HL-60/S4 (cell line): ENCODE results near the gene TNFRSF18.
"Not testable (repeated sequence)": the region's sequence is repeated elsewhere in the genome, so short reads cannot be mapped to it uniquely, and the experiment has no call there.

ENCODE experiments used
- in situ Hi-C: fragments of 300-500 bp; cut with MboI; formaldehyde crosslinking; loops from 2 replicates; pipeline ENCODE4 v1.14.3; 2022; ENCODE audit warnings: low sequenced_read_pairs

TNFRSF18 gene

DNA sequence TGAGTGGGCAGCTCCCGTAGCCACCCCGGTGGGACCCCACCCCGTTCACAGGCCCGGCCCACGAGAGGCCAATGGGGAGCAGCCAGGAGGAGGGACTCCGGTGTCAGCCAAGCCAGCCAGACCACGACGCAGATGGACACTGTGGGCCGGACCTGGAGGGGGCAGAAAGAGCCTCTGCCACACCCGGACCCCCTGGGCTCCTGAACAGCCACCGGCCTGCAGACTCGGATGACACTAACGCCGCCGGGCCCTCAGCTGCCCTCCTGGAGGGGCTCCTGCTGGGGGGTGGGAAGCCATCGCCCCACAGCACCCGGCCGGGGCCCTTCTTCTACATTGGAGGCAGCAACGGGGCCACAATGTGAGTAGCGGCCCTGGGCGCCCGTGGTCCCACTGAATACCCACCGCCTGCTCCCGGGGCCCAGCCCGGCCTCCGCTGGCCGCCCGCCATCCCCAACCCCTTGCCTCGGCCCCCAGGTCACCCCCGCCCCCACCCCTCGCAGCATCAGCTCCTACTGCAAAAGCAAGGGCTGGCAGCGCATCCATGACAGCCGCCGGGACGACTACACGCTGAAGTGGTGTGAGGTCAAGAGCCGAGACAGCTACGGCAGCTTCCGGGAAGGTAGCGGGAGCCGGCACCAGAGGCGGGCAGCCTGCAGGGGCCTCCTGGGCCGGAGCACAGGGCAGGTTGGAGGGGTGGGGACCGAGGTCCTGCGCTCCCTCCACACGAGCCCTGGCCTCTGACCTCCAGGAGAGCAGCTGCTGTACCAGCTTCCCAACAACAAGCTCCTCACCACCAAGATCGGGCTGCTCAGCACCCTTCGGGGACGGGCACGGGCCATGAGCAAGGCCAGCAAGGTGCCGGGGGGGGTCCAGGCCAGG lies 26.2 kb downstream of the TNFRSF18 start:
- in situ Hi-C loops, result no loop called here

DNA sequence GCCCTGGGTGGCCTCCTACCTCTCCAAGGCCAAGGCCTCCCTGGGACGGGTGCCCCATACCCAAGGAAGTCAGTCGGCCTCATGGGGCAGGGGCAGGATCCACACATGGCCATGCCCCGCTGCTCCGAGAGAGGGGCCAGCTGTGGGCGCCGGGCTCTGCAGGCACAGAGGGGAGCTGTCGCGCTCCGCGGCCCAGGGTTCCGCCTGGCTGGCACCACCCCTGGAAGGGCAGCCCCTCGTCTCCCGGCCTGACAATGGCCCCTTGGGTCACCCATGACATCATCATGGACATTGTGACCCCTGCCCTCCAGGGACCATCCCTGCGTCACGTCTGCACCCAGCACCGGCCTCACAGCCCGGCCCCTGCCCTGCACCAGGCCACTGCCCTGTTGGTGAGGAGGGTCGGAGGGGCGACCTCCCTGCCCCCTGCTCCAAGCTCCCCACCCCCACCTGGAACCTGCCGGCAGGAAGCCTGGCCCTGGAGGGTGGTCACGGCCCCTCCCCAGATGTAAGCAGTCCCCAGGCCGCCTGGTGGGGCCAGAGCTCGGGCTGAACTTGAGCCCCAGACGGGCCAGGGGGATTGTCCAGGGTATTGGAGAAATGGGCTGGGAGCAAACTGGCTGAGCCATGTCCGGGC lies 26.9 kb downstream of the TNFRSF18 start:
- in situ Hi-C loops, result no loop called here

DNA sequence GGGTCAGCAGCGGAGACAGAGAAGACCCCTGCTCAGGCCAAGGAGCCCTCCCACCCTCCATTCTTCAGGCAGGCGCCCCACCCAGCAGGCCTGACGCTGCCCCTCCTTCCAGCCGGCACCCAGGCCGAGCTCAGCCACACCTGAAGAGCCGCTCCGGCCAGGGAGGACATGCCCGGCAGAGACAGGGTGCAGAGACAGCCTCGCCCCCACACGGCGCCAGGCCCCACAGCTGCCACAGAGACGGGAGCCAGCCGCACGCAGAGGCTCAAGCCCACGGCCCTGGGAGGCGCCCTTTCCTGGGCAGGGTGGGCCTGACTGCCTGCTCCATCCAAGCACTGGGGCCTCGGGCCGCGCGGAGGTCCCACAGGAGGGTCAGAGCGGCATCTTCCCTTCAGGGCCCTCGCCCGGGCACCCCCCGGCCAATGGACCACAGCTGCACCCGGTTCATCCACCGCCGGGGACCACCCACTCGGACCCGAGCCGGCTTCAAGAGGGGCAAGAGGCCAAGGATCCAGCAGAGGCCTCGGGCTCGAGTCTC lies 27.5 kb downstream of the TNFRSF18 start:
- in situ Hi-C loops, result no loop called here

DNA sequence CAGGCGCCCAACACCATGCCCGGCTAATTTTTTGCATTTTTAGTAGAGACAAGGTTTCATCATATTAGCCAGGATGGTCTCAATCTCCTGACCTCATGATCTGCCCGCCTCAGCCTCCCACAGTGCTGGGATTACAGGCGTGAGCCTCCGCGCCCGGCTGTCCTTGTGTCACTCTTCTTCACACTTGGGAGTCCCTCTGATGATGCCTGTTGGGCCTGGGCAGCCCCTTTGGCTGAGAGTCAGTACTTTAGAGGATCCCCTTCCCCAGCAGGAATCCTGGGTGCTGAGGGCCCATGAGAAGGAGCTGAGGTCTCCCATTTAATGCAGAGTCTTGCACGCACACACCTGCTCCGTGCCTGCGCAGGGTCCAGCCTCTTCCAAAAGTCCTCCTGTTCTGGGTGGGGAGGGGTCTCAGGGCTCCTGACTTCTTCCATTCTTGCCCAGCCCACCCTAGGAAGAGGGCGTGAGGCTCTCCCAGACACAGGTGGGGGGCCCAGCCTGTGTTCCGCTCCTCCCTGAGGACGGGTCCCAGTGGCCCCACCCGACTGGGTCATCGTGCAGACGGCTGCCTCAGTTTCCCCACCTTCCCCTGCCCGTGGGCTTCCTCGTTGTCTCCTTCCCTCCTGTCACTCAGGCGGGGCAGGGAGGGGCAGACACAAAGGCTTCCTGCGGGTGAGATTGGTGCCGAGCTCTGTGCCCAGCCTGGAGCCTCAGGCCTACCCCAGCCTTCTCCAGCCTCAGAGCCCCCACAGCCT lies 28.8 kb downstream of the TNFRSF18 start:
- in situ Hi-C loops, result no loop called here

DNA sequence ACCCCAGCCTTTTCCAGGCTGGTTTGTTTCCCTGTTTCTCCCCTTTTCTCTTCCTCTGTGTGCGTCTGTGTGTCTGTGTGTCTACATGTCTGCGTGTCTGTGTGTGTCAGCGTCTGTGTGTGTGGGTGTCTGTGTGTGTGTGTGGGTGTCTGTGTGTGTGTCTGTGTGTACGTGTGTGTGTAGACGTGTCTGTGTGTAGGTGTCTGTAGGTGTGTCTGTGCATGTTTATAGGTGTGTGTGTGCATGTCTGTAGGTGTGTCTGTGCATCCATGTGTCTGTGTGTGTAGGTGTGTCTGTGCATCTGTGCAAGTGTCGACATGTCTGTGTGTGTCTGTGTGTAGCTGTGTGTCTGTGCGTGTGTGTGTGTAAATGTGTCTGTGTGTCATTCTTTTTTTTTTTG lies 29.5 kb downstream of the TNFRSF18 start:
- in situ Hi-C loops, result no loop called here

DNA sequence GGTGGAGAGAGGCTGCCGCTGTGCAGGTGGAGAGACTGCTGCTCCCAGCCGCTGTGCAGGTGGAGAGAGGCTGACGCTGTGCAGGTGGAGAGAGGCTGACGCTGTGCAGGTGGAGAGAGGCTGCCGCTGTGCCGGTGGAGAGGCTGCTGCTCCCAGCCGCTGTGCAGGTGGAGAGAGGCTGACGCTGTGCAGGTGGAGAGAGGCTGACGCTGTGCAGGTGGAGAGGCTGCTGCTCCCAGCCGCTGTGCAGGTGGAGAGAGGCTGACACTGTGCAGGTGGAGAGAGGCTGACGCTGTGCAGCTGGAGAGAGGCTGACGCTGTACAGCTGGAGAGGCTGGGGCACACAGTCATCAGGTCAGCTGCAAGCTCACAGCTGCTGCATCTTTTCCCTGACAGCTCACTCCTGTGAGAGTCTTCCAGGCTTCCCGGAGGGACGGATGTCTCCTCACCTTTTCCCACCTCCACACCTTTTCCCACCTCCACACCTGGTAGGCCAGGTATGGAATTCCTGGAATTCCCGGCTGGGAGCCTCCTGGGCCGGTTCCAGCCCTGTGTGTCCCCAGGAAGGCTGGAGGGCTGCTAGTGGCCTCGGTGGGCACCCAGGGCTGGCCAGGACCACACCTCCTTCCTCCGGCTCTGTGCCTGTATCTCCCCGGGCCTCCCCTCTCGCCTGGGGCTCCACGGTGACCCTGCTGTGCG lies 30.2 kb downstream of the TNFRSF18 start:
- in situ Hi-C loops, result not testable (repeated sequence)

DNA sequence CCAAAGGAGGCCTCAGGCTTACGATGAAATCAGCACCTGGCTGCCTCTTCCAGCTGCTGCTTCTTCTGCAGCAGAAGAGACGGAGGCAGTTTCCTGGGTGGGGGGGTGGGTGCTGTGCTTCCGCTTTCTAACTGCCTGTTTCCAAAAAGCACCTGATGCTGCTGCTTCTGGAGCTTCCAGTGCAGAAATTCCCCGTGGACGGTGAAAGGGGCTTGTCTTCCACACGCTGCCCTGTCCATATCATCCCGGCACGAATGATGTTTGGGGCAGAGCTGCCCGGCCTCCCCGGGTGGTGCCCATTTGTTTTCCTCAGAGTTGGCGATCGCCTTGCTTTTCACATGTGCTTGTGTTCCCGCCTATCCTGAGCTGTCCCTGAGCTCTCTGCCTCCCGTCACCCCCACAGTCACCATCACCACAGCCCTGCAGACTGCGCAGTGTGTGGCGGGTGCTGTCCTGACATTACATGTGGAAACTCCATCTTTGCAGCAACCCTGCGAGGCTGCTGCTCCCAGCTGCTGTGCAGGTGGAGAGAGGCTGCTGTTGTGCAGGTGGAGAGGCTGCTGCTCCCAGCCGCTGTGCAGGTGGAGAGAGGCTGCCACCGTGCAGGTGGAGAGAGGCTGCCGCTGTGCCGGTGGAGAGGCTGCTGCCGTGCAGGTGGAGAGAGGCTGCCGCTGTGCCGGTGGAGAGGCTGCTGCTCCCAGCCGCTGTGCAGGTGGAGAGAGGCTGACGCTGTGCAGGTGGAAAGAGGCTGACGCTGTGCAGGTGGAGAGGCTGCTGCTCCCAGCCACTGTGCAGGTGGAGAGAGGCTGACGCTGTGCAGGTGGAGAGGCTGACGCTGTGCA lies 30.9 kb downstream of the TNFRSF18 start:
- in situ Hi-C loops, result no loop called here

DNA sequence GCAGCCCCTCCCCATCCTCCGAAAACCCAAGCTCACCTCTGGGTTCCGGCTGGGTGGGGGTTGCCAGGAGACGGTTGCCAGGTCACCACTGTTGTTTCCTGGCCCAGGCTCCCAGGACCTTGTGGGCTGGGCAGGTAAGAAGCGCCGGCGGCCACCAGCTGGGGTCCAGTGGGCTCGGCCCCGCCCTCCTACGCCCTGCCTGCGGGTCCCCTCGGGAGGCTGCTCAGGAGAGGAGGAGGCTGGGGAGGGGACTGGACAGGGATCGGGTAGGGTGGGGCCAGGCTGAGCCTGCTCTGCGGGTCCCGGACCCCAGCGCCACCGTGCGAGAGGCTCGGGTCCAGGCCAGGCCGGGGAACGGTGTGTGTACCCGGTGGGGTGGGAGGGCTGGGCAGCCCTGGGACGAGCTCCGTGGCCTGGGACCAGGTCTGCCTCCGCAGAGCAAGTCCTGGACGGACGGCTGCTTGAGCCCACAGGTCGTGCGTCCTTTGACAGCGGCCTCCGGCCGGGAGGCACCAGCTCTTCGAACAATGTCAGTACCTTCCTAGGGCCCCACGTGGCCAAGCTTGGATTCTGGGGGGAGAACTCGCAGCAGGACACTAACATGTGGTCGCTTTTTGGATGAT lies 32.5 kb downstream of the TNFRSF18 start, which contains the start of gene TTLL10:
Gene TTLL10 (plus strand): TSS at position 88 of the 623 bp plus-strand sequence. CDS start 5,336 bp downstream, outside the sequence.
- in situ Hi-C loops, result no loop called here

DNA sequence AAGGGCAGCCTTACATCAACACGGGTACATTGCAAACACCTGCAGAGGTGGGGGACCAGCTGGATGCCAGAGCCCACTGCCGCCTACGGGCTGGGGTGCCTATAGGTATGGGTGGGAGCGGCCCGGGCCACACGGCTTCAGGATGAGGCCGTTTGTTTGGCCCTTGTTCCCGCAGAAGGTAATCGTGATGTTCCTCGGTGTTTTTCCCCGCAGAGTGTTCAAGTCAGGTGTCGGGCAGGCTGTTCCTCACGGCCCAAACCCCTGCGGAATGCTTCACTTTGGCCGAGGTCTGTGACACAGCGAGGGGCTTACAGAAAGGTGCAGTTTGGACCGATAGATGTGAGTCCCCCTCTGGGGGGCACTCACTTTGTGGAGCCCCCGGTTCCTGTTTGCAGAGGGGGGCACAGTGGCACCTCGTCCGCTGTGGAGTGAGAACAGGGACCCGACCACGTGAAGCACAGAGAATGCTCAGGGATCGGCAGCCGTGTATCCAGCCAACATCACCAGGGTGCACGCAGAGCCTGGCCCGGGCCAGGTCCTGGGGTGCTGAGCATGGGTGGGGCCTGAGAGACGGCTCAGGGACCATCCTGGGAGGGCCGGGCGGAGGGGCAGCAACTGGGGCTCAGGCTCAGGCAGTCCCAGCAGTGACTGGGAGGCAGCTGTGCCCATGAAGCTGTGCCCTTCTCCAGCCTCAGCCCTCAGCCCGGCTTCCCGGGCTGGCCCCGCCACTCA lies 33.2 kb downstream of the TNFRSF18 start:
- in situ Hi-C loops, result no loop called here

DNA sequence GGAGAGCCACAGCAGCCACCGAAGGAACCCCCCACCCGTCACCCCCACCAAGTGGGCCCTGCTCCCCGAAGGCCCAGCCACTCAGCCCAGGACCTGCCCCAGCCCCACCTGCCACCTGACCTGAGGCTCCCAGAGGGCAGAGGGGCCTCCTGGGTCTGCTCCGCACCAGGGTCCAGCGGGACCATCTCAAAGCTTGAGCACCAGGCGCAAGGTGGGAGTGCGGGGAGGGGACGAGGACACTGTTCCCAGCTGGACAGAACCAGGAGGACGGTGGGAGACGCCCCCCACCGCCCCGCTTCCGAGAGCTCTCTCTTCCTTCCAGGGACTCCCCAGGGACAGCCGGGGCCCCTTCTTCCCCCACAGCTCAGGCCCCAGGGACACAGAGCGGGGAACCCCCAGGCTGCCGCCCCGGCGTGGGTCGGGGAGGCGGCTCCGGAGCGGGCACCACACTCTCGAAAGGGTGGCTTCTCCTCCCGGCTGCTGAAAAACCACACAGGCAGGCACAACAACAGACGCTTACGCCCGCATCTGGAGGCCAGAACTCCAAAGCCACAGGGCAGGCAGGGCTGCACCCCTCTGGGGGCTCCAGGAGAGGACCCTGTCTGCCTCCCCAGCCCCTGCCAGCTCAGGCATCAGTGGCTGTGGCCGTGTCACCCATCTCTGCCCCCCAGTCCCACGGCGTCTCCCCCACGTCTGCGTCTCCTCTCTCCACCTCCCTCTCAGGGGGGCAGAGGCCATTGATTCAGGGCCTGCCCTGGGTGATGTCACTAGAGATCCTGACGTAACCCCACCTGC lies 34.6 kb downstream of the TNFRSF18 start:
- in situ Hi-C loops, result no loop called here

DNA sequence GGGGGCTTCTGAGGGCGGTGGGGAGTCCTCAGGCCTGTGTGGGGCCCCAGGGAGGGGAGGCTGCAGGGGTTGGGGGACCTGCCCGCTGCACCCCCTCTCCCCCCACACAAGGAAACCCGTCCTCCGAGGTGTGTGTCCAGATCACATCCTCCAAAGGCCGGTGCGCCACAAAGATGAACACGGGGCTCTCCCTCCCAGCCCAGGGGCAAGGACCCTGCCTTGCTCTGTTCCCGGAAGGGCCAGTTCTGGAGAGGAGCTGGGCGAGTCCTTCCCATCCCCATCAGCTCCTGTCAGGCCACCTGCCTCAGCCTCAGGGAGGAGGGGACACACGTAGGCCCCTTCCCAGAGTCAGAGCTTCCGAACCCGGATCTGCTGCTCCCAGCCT lies 35.2 kb downstream of the TNFRSF18 start:
- in situ Hi-C loops, result no loop called here

DNA sequence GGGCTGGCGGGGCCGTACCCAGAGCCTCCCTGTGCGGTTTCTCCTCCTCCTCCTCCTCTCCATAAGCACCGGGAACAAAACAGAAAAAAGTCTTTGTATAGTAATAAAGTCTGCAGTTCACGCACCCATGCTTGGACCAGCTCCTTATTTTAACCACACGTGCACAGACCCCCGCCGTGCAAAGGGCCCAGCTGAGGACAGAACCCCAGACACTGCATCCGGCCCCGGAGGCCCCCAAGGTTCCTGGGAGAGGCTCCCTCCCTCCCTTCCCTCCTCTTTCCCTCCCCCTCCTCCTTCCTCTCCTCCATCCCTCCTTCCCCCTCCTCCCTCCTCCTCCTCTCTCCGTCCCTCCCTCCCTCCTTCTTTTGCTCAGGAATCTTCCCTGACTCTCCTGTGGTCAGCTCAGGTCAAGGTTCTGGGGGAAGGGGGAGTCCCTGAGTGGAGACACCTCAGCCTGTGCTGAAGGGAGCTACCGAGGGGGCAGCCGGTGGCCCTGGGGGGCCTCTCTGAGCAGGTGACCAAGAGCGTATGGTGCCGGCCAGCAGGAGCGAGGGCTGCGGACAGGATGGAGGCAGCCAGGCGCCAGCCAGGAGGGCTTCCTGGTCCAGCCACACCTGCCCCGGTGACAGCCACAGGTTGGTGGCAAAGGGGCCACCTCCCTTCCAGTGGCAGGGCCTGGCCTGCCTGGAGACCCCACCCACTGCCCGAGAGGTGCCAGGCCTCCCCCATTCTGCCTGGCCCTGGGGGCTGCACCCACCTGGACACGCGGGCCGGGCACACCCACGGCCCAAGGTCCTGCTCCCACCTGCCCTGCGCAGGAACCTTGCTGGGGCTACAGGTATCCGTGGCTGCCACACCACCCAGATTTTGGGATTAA lies 35.9 kb downstream of the TNFRSF18 start:
- in situ Hi-C loops, result no loop called here

DNA sequence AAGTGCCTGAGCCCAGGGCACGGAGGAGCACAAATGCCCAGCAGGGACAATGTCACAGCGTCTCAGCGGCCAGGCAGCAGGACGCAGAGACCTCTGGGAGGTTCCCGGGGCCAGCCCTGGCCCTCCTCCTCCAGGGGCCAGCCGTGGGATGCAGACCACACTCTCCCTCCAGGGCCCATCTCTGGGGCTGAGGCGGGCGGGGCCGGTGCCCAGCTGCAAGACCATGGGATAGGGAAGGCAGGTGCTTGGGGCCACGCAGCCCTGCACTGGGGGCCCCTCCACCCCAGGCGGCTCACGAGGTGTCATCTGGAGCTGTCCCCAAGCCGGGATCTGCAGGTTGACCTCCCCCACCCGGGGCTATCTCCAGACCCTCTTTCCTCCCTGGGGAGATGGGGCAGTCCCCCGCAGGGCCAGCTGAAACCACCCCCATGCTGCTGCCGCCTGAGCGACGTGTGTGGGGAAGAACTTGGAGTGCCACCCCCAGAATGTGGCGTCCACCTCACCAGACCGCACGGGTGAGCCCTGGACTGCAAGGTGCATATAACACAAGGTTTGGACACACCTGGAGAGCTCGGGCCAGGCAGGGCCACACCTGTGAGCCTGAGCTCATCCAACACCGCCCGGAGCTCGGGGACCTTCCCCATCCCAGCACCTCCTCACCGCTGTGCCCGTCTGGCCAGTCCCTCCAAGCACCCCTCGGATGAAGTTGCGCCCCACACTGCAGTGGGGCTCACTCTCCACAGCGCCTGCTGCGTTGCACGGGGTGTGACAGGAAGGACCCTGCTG lies 36.8 kb downstream of the TNFRSF18 start:
- in situ Hi-C loops, result no loop called here

DNA sequence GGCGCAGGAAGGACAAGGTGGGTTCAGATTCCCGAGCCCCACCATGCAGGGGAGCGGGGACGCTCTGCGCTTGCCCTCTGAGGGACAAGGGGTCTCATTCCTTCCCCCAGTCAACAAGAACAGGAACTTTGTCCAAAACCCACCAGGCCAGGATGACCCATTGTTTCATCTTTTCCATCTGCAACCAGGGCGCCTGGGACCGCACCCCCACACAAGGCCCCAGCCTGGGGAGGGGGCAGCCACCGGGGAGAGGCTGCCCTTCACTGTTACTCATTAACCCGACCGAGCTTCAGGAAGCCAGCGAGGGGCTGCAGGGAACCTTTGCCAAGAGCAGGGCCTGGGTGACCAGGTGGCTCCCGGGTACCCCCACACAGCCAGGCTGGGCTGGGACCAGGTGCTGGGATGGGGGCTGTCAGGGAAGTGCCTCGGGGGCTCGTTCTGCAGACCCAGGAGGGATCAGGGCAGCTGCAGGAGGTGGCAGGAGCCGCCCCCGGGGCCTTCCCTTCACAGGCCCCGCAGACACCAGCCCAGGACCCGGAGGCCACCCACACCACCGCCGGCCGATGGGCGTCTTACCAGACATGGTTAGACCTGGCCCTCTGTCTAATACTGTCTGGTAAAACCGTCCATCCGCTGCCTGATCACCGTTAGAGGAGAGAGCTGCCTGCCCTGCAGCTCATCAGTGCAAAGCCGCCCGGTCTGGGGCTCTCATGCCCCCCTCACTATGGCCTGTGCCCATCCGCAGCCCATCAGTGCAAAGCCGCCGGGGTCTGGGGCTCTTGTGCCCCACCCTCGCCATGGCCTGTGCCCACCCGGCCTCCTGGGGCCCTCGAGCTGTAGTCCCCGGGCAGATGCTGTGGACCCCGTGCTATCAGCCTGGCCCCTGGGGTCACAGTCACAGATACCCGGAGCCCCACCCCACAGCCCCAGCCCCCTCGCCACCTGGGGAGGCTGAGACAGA lies 37.7 kb downstream of the TNFRSF18 start:
- in situ Hi-C loops, result no loop called here

DNA sequence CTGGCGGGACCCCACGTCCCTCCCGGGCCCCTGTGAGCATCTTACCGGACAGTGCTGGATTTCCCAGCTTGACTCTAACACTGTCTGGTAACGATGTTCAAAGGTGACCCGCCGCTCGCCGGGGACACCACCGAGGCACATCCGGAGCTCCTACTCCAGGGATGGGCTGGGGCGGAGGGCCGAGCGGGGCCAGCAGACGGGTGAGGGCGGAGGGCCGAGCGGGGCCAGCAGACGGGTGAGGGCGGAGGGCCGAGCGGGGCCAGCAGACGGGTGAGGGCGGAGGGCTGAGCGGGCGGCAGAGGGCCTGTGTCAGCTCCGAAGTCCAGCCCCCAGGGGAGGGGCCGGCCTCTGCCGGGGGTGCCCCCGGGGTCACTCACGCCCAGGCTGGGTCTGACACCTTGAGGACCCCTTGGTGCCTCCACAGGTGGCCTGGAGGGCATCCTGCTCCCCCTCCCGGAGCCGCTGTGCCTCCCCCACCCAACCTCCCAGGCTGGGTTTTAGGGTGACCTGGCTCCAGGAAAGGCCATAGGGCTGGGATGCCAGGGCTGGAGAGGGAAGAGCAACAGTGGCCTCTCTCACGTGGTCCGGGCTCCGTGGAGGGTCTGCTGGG lies 38.4 kb downstream of the TNFRSF18 start:
- in situ Hi-C loops, result no loop called here
